H9 (cell line): ENCODE data around the gene TMCO2. TPM values are rescaled to one million over a fixed set of nuclear protein-coding genes. Genes with fewer than 3 reads are reported as not detected.
A peak's percentile ranks its signal among the peaks of the same experiment; 100 is the strongest.
"Not testable (repeated sequence)": the region's sequence is repeated elsewhere in the genome, so short reads cannot be mapped to it uniquely, and the experiment has no call there.

Source experiments
- DNase-seq: peaks from one replicate; pipeline ENCODE4 v3.0.0-alpha.2; 2017
- H2AFZ ChIP-seq: one replicate; pipeline ENCODE4 v1.6.1; 2013; ENCODE audit warnings: mild to moderate bottlenecking, low read length, control low read depth, moderate library complexity
- H2AK5ac ChIP-seq: 2 replicates; pipeline ENCODE4 v1.6.1; 2013; ENCODE audit warnings: low read length, control low read depth, mixed read lengths; ENCODE audit not compliant: insufficient read length
- H2BK120ac ChIP-seq: one replicate; pipeline ENCODE4 v1.6.1; 2013; ENCODE audit warnings: low read depth, mild to moderate bottlenecking, low read length, control low read depth, inconsistent platforms; ENCODE audit not compliant: poor library complexity, severe bottlenecking
- H2BK12ac ChIP-seq: 2 replicates; pipeline ENCODE4 v1.6.1; 2013; ENCODE audit warnings: low read length, control low read depth, mixed read lengths, low read depth; ENCODE audit not compliant: insufficient read length
- H2BK15ac ChIP-seq: 2 replicates; pipeline ENCODE4 v1.6.1; 2013; ENCODE audit warnings: low read depth, low read length, control low read depth
- H2BK20ac ChIP-seq: one replicate; pipeline ENCODE4 v1.6.1; 2013; ENCODE audit warnings: low read depth, mild to moderate bottlenecking, low read length, control low read depth, inconsistent platforms; ENCODE audit not compliant: poor library complexity, severe bottlenecking
- H2BK5ac ChIP-seq: 2 replicates; pipeline ENCODE4 v1.6.1; 2013; ENCODE audit warnings: low read length, control low read depth, mixed read lengths; ENCODE audit not compliant: insufficient read length
- H3K14ac ChIP-seq: 2 replicates; pipeline ENCODE4 v1.6.1; 2013; ENCODE audit warnings: low read length, control low read depth; ENCODE audit not compliant: insufficient read depth
- H3K18ac ChIP-seq: 2 replicates; pipeline ENCODE4 v1.6.1; 2013; ENCODE audit warnings: low read depth, mild to moderate bottlenecking, mixed read lengths, low read length, control low read depth; ENCODE audit not compliant: insufficient read length
- H3K23ac ChIP-seq: 2 replicates; pipeline ENCODE4 v1.6.1; 2013; ENCODE audit warnings: low read length, control low read depth, mixed read lengths, low read depth; ENCODE audit not compliant: insufficient read length
- H3K23me2 ChIP-seq: 2 replicates; pipeline ENCODE4 v1.6.1; 2013; ENCODE audit warnings: low read depth, mild to moderate bottlenecking, mixed read lengths, low read length, control low read depth; ENCODE audit not compliant: insufficient read length, poor library complexity, severe bottlenecking
- H3K27ac ChIP-seq: 2 replicates; pipeline ENCODE4 v1.5.1; 2013; ENCODE audit warnings: low read length, control low read depth, mixed read lengths, low read depth; ENCODE audit not compliant: insufficient read length
- H3K27me3 ChIP-seq: 2 replicates; pipeline ENCODE4 v1.6.1; 2013; ENCODE audit warnings: low read length, control low read depth, inconsistent platforms; ENCODE audit not compliant: insufficient read depth
- H3K4ac ChIP-seq: 2 replicates; pipeline ENCODE4 v1.6.1; 2013; ENCODE audit warnings: low read depth, mild to moderate bottlenecking, control low read depth, inconsistent platforms, low read length, moderate library complexity
- H3K4me1 ChIP-seq: 2 replicates; pipeline ENCODE4 v1.6.1; 2013; ENCODE audit warnings: low read length, control low read depth, inconsistent platforms; ENCODE audit not compliant: insufficient read depth
- H3K4me2 ChIP-seq: 2 replicates; pipeline ENCODE4 v1.6.1; 2013; ENCODE audit warnings: low read length, control low read depth, mixed read lengths; ENCODE audit not compliant: insufficient read length, insufficient read depth
- H3K56ac ChIP-seq: 2 replicates; pipeline ENCODE4 v1.6.1; 2013; ENCODE audit warnings: low read depth, mild to moderate bottlenecking, mixed read lengths, low read length, control low read depth; ENCODE audit not compliant: insufficient read length
- H3K79me1 ChIP-seq: 2 replicates; pipeline ENCODE4 v1.6.1; 2013; ENCODE audit warnings: low read depth, mild to moderate bottlenecking, moderate library complexity, low read length, control low read depth, inconsistent platforms; ENCODE audit not compliant: insufficient read depth, poor library complexity, severe bottlenecking
- H3K79me2 ChIP-seq: 2 replicates; pipeline ENCODE4 v1.6.1; 2013; ENCODE audit warnings: low read length, control low read depth, inconsistent platforms; ENCODE audit not compliant: insufficient read depth
- H3K9ac ChIP-seq: 2 replicates; pipeline ENCODE4 v1.6.1; 2013; ENCODE audit warnings: low read length, control low read depth, mixed read lengths; ENCODE audit not compliant: insufficient read length; ENCODE audit errors: extremely low read depth
- H3K9me3 ChIP-seq: one replicate; pipeline ENCODE4 v1.6.1; 2013; ENCODE audit warnings: low read depth, low read length, inconsistent platforms; ENCODE audit not compliant: control insufficient read depth
- H3T11ph ChIP-seq: one replicate; pipeline ENCODE4 v1.6.1; 2013; ENCODE audit warnings: mild to moderate bottlenecking, low read length, control low read depth, inconsistent platforms
- H4K20me1 ChIP-seq: one replicate; pipeline ENCODE4 v1.6.1; 2013; ENCODE audit not compliant: control insufficient read depth, insufficient read length, insufficient read depth
- H4K5ac ChIP-seq: 2 replicates; pipeline ENCODE4 v1.6.1; 2013; ENCODE audit warnings: low read depth, mild to moderate bottlenecking, mixed read lengths, low read length, control low read depth; ENCODE audit not compliant: insufficient read length
- H4K8ac ChIP-seq: replicated peaks from 2 replicates; pipeline ENCODE4 v1.6.1; 2013; ENCODE audit warnings: low read length, control low read depth, mixed read lengths, low read depth; ENCODE audit not compliant: insufficient read length
- H4K91ac ChIP-seq: 2 replicates; pipeline ENCODE4 v1.6.1; 2013; ENCODE audit warnings: low read depth, mild to moderate bottlenecking, moderate library complexity, mixed read lengths, low read length, control low read depth; ENCODE audit not compliant: insufficient read length
- H3K27ac Mint-ChIP-seq, 3 experiments: 2 replicates in 2 of 3; 3 replicates in 1 of 3; pipeline ENCODE4 v1.8.0; 2020 to 2021; ENCODE audit warnings: mixed read lengths in 3 of 3, mild to moderate bottlenecking in 1 of 3, moderate library complexity in 1 of 3
- H3K27me3 Mint-ChIP-seq: 2 replicates; pipeline ENCODE4 v1.8.0; 2021; ENCODE audit warnings: low read depth, mild to moderate bottlenecking, moderate library complexity, mixed read lengths
- H3K36me3 Mint-ChIP-seq, 3 experiments: 2 replicates in 2 of 3; 3 replicates in 1 of 3; pipeline ENCODE4 v1.8.0; 2020 to 2021; ENCODE audit warnings: low read depth in 3 of 3, mixed read lengths in 3 of 3; ENCODE audit not compliant: insufficient read depth in 1 of 3
- H3K4me1 Mint-ChIP-seq, 2 experiments: 2 replicates each; pipeline ENCODE4 v1.8.0; 2020; ENCODE audit warnings: mixed read lengths in 2 of 2
- H3K4me3 Mint-ChIP-seq, 2 experiments: 2 replicates in 1 of 2; 3 replicates in 1 of 2; pipeline ENCODE4 v1.8.0; 2020 to 2021; ENCODE audit warnings: mild to moderate bottlenecking in 2 of 2, mixed read lengths in 2 of 2, moderate library complexity in 1 of 2
- H3K9me3 Mint-ChIP-seq, 2 experiments: 2 replicates in 1 of 2; 3 replicates in 1 of 2; pipeline ENCODE4 v1.8.0; 2020; ENCODE audit warnings: mild to moderate bottlenecking in 2 of 2, mixed read lengths in 2 of 2, moderate library complexity in 1 of 2
- CTCF ChIP-seq: fragments of 200-600 bp; sonication (generic); conservative IDR thresholded peaks from 3 replicates; pipeline ENCODE4 v1.8.0; 2021; ENCODE audit warnings: antibody characterized with exemption, mild to moderate bottlenecking
- WGBS: extraction: QIAGEN DNeasy Blood & Tissue Kit; methylation state at CpG from one replicate; pipeline ENCODE4 v1.1.7; 2013; ENCODE audit warnings: missing lambda C conversion rate, low lambda C conversion rate, mixed read lengths; ENCODE audit not compliant: insufficient read length; ENCODE audit errors: extremely low coverage; 5-methylcytosine and 5-hydroxymethylcytosine counted together
- total RNA-seq: library from RNA; stranded (reverse); gene quantifications from 2 replicates; pipeline ENCODE4 v1.2.1, GENCODE V29; 2021

Gene TMCO2
- total RNA-seq, 1 experiment from 2014 or later: not detected

- H2AFZ ChIP-seq: no peak overlapping the region
- H3K27ac ChIP-seq: no peak overlapping the region
- H3K79me2 ChIP-seq: no peaks in the 10 kb centered on the region
- no peak for DNase-seq
- H2BK15ac ChIP-seq: no peak overlapping the region
- H4K20me1 ChIP-seq: no peaks in the 10 kb centered on the region
- no peaks in the 10 kb centered on the region for H3K9me3 Mint-ChIP-seq
- no peak overlapping the region for H3K14ac ChIP-seq
- TF ChIP-seq CTCF: no peak
- no peaks in the 10 kb centered on the region for H3K79me1 ChIP-seq
- no peak overlapping the region for H3T11ph ChIP-seq
- H2BK12ac ChIP-seq: no peak overlapping the region
- H2BK5ac ChIP-seq: no peak overlapping the region
- WGBS: no CpG with 5 or more reads among the region's 5 CpGs
- H3K4me3 Mint-ChIP-seq: no peak overlapping the region
- no peaks in the 10 kb centered on the region for H3K27me3 Mint-ChIP-seq
- H3K4me2 ChIP-seq: no peak overlapping the region
- no peak overlapping the region for H3K56ac ChIP-seq
- no peak overlapping the region for H4K8ac ChIP-seq
- peaks cover 0 to 14% (median 1%) of the 10 kb centered on the region in 3 experiments; a peak in 3 of 7 replicates for H3K36me3 Mint-ChIP-seq
- no peak overlapping the region for H3K4ac ChIP-seq
- H2BK120ac ChIP-seq: no peak overlapping the region
- H3K9me3 ChIP-seq: no peaks in the 10 kb centered on the region
- no peak overlapping the region for H2BK20ac ChIP-seq
- no peak overlapping the region for H4K5ac ChIP-seq
- H3K4me1 Mint-ChIP-seq: no peaks in the 10 kb centered on the region
- H3K23me2 ChIP-seq: no peaks in the 10 kb centered on the region
- H3K9ac ChIP-seq: no peak overlapping the region
- H2AK5ac ChIP-seq: no peak overlapping the region
- no peaks in the 10 kb centered on the region for H3K27me3 ChIP-seq
- H3K23ac ChIP-seq: no peak overlapping the region
- H3K18ac ChIP-seq: no peak overlapping the region
- peak overlapping the region in 2 of 3 experiments; percentile 32 to 41; a peak in 3 of 7 replicates for H3K27ac Mint-ChIP-seq
- no peak overlapping the region for H4K91ac ChIP-seq
- H3K4me1 ChIP-seq: no peaks in the 10 kb centered on the region
Measured at GRCh38 chr1:40218333-40218732, 29.4 kb upstream of the TMCO2 start.

GRCh38 chr1:40221471-40221905 is 26.2 kb upstream of the TMCO2 start:
- not testable (repeated sequence) for H3K4me2 ChIP-seq

More at GRCh38 chr1:40221471-40221905, 26.2 kb upstream of the TMCO2 start:
- not testable (repeated sequence) for H3K79me1 ChIP-seq, H2BK20ac ChIP-seq, H3K9me3 Mint-ChIP-seq, H3K27me3 ChIP-seq, H3K14ac ChIP-seq, H4K5ac ChIP-seq, H3K4me1 Mint-ChIP-seq, H3K9me3 ChIP-seq, H3K27ac Mint-ChIP-seq, H3K18ac ChIP-seq, H4K20me1 ChIP-seq, H3K56ac ChIP-seq, H4K91ac ChIP-seq, H2BK5ac ChIP-seq, H3K4ac ChIP-seq, H2AFZ ChIP-seq, H3K79me2 ChIP-seq, H3K23ac ChIP-seq, DNase-seq, H4K8ac ChIP-seq, H2BK15ac ChIP-seq, H3K4me3 Mint-ChIP-seq, H2BK120ac ChIP-seq, H3K27ac ChIP-seq, H3K9ac ChIP-seq, H3K36me3 Mint-ChIP-seq, H3K27me3 Mint-ChIP-seq, H2BK12ac ChIP-seq, H3K23me2 ChIP-seq, H3K4me1 ChIP-seq, H2AK5ac ChIP-seq, H3T11ph ChIP-seq
- WGBS: no CpG with 5 or more reads among the region's 18 CpGs
